Esophagus squamous epithelium (tissue), 5 donors: ENCODE results near the gene ITIH4. TPM values are rescaled to one million over a fixed set of nuclear protein-coding genes. Genes with fewer than 3 reads are reported as not detected.
A peak's percentile ranks its signal among the peaks of the same experiment; 100 is the strongest.

Source experiments
- DNase-seq: peaks from one replicate; lab custom pipeline; 2025; lab: John Stamatoyannopoulos, UW
- H3K27ac ChIP-seq, 4 donors: fragments of 200-600 bp; sonication (generic); one replicate each; pipeline ENCODE4 v1.5.1; 2016 to 2019; ENCODE audit warnings: mild to moderate bottlenecking in 1 of 4
- H3K27me3 ChIP-seq, 4 donors: fragments of 200-600 bp; sonication (generic); 1 replicate in 3 of 4; 2 replicates in 1 of 4; pipeline versions ENCODE4 v1.5.1 to v1.6.0; 2017 to 2021; ENCODE audit warnings: antibody characterized with exemption in 1 of 4
- H3K36me3 ChIP-seq, 3 donors: fragments of 200-600 bp; sonication (generic); one replicate each; pipeline ENCODE4 v1.5.1; 2016 to 2019
- H3K4me1 ChIP-seq, 3 donors: fragments of 200-600 bp; sonication (generic); one replicate each; pipeline ENCODE4 v1.5.1; 2017 to 2019
- H3K4me3 ChIP-seq, 4 donors: fragments of 200-600 bp; sonication (generic); 1 replicate in 3 of 4; 2 replicates in 1 of 4; pipeline ENCODE4 v1.5.1; 2016 to 2019; ENCODE audit warnings: mild to moderate bottlenecking in 2 of 4, moderate library complexity in 1 of 4
- H3K9me3 ChIP-seq, 3 donors: fragments of 200-600 bp; sonication (generic); one replicate each; pipeline ENCODE4 v1.5.1; 2016 to 2019
- CTCF ChIP-seq, 6 experiments: fragments of 450-650 bp in 4 of 6; fragments of 200-600 bp in 2 of 6; sonication (generic) in 2 of 6; IDR thresholded peaks; one replicate each; pipeline ENCODE4 v1.5.1; 2016 to 2019; ENCODE audit warnings: antibody characterized with exemption in 6 of 6, mild to moderate bottlenecking in 4 of 6, moderate library complexity in 4 of 6
- POLR2A ChIP-seq, 4 donors: fragments of 450-650 bp; IDR thresholded peaks; one replicate each; pipeline ENCODE4 v1.6.1; 2017; ENCODE audit warnings: antibody characterized with exemption in 4 of 4, mild to moderate bottlenecking in 4 of 4, moderate library complexity in 3 of 4
- WGBS, 2 donors: methylation state at CpG; one replicate each; pipeline ENCODE4 v1.1.5; 2018; 5-methylcytosine and 5-hydroxymethylcytosine counted together
- intact Hi-C: fragments of 100-400 bp; cut with DNase I; formaldehyde crosslinking; loops from one replicate; pipeline ENCODE4 v1.15.0; 2022
- total RNA-seq, 4 donors: library from RNA; depleted of rRNA; stranded (reverse); fragments of >200 nt; gene quantifications; one replicate each; pipeline ENCODE4 v1.1.0, GENCODE V29; 2016
- donor health status: DM: yes; HTN: yes; CAD: no.

ITIH4 gene
- total RNA-seq, 4 donors from 2014 or later, result 0.22 to 2.3 (median 1.5) TPM

DNA sequence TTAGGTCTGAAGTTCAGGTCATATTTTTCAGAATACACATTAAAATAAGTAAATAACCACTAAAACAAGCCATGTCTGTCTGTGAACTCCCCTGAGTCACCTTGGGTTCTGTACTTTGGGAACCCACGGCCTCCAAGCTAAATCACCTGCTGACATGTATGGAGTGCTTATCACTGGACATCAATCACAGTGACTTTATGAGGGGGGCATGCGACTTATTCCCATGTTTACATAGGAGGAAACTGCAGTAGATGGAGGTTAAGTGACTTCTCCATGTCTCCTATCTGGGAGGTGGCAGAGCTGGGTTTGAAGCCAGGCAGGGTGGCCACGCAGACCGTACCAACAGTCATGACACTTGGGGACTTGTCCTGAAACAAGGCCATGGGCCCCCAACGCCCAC lies 8.1 kb downstream of the ITIH4 start:
- intact Hi-C loops, result no loop called here
- 84 to 87% methylated on average over 3 to 5 of the region's 5 CpGs for WGBS, 2 donors
- no peaks in the 10 kb centered on the region for H3K4me1 ChIP-seq
- TF ChIP-seq POLR2A (IDR thresholded peaks at IDR 0.05), result no peak
- TF ChIP-seq CTCF (IDR thresholded peaks at IDR 0.05), result no peak
- peaks cover 0 to 17% (median 0%) of the 10 kb centered on the region in 3 donors for H3K36me3 ChIP-seq
- no peak for DNase-seq
- H3K4me3 ChIP-seq, result no peak overlapping the region
- no peaks in the 10 kb centered on the region for H3K9me3 ChIP-seq
- no peak overlapping the region for H3K27ac ChIP-seq
- no peaks in the 10 kb centered on the region for H3K27me3 ChIP-seq

DNA sequence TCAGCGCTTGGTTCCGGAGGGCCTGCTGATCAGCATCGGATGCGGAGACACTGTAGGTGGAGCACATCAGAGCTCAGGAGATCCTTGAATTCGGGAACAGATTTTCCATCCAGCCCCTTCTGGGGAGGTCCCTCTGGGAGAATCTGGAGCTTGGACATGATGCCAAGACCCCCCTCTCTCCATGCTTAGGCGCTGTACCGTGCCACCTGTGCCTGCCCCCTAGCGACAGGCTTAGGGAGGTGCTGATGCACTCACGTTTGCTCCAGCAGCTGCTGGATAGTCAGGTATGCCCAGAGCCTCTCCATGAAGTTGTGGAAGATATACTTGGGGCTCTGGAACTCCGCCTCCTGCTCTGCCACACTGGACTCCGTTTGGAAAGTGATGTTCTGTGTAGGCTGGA lies 9.7 kb downstream of the ITIH4 start:
- intact Hi-C loops, result no loop called here
- DNase-seq, result no peak
- WGBS, 2 donors, result 57 to 62% methylated on average over 9 of the region's 11 CpGs

DNA sequence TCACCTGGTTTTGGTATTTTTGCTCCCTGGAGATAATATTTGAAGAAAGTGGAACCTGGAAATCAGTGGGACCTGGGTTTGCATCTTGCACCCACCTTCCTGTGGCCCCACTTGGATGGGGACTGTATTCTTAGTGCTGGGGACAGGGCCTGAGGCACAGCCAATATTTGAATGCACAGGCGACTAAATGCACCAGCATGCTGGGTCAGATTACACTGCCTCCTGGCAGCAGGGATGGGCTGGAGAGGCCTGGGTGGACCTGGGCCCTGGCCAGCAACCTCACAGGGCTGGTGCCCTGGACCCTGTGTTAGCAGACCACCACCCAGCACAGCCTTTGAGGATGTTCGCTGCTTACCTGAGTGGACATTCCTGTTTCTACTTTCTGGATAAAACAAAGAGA lies 10.5 kb downstream of the ITIH4 start:
- WGBS, 2 donors, result 86 to 100% methylated on average over 1 to 2 of the region's 2 CpGs
- Histone ChIP-seq H3K27ac (no peak overlapping the region), H3K4me1 (no peaks in the 10 kb centered on the region), H3K36me3 (peaks cover 0 to 17% (median 0%) of the 10 kb centered on the region in 3 donors), H3K27me3 (no peaks in the 10 kb centered on the region), H3K4me3 (no peak overlapping the region), H3K9me3 (no peaks in the 10 kb centered on the region)
- DNase-seq, result no peak
- intact Hi-C loops, result no loop called here
- TF ChIP-seq CTCF (IDR thresholded peaks at IDR 0.05), result no peak
- no peak for TF ChIP-seq POLR2A (IDR thresholded peaks at IDR 0.05)

More for the DNA sequence above, 9.7 kb downstream of the ITIH4 start:
- no peak for TF ChIP-seq POLR2A (IDR thresholded peaks at IDR 0.05)
- TF ChIP-seq CTCF (IDR thresholded peaks at IDR 0.05), result peak in 4 of 6 experiments; percentile 9 to 45 (median 29)
- peaks cover 0 to 17% (median 0%) of the 10 kb centered on the region in 3 donors for H3K36me3 ChIP-seq
- H3K4me1 ChIP-seq, result no peaks in the 10 kb centered on the region
- H3K27me3 ChIP-seq, result no peaks in the 10 kb centered on the region
- no peak overlapping the region for H3K4me3 ChIP-seq
- H3K27ac ChIP-seq, result no peak overlapping the region
- H3K9me3 ChIP-seq, result no peaks in the 10 kb centered on the region

DNA sequence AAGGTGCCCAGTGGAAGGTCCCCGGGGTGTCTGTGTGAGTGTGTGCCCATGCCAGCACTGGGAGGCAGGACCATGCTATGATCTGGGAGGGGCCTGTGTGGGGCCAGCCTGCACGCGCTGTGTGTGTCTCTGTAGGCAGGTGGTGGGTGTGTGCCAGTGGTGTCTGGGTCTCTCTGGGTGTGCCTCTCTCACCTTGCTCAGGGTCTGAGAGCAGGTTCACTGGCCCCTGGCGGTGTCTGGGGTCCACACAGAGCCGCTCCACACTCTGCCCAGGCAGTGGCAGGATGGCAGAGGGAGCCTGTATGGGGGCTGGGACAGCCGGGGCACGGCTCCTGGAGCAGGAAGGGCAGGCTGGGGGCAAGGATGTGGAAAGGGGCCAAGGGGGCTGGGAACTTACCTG lies 12.6 kb downstream of the ITIH4 start:
- H3K27me3 ChIP-seq, result no peaks in the 10 kb centered on the region
- H3K4me1 ChIP-seq, result no peaks in the 10 kb centered on the region
- intact Hi-C loops, result no loop called here
- WGBS, 2 donors, result 100% methylated on average over 2 of the region's 7 CpGs; no CpG with 5 or more reads in 1 of the 2 donors
- no peak overlapping the region for H3K4me3 ChIP-seq
- no peak for TF ChIP-seq CTCF (IDR thresholded peaks at IDR 0.05)
- TF ChIP-seq POLR2A (IDR thresholded peaks at IDR 0.05), result no peak
- no peaks in the 10 kb centered on the region for H3K9me3 ChIP-seq
- no peak overlapping the region for H3K27ac ChIP-seq
- no peak for DNase-seq
- H3K36me3 ChIP-seq, result peaks cover 0 to 3% (median 0%) of the 10 kb centered on the region in 3 donors

DNA sequence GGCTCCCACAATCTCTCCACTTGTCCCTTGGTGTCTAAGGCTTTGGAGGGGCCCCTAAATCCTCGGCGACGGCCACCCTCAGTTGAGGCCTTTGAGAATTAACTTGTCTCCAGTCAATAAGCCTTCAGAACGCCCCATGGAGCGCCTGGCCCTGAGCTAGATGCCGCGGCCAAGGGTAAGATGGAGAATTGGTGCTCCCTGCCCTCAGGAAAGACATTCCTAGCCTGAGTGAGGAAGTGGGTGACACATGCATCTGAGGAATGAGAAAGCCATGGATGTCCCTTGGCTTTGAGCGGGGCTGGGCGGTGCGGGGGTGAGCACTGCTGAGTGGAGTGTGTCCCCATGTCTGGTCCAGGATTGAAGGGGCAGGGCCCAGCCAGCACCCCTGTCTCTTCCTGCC lies 13.3 kb downstream of the ITIH4 start:
- no peak for DNase-seq
- Histone ChIP-seq H3K4me1 (no peaks in the 10 kb centered on the region), H3K36me3 (no peaks in the 10 kb centered on the region), H3K4me3 (no peak overlapping the region), H3K27me3 (no peaks in the 10 kb centered on the region), H3K9me3 (no peaks in the 10 kb centered on the region), H3K27ac (no peak overlapping the region)
- no peak for TF ChIP-seq POLR2A (IDR thresholded peaks at IDR 0.05)
- no peak for TF ChIP-seq CTCF (IDR thresholded peaks at IDR 0.05)
- WGBS, 2 donors, result 94 to 100% methylated on average over 3 to 6 of the region's 10 CpGs
- intact Hi-C loops, result no loop called here
